HepG2 (cell line): ENCODE measurements around the gene LIME1.

Experiments used
- ETV5 ChIP-seq: IDR thresholded peaks from 2 replicates; pipeline ENCODE4 v1.6.1; 2018; ENCODE audit warnings: missing biosample characterization, missing genetic modification reagents, inconsistent platforms, borderline replicate concordance
- POGK ChIP-seq: sonication (generic); formaldehyde crosslinking; conservative IDR thresholded peaks from 2 replicates; pipeline ENCODE4 v1.8.0; 2022; ENCODE audit warnings: mild to moderate bottlenecking, moderate library complexity, missing genetic modification reagents
- ZNF17 ChIP-seq: sonication (generic); formaldehyde crosslinking; IDR thresholded peaks from 2 replicates; pipeline ENCODE4 v1.5.0; 2020; ENCODE audit warnings: mild to moderate bottlenecking, missing genetic modification reagents

GRCh38 chr20:63745961-63746731, 9.7 kb downstream of the LIME1 start:
- TF ChIP-seq POGK (CRISPR knock-in tag) (no peak), ZNF17 (CRISPR knock-in tag) (no peak), ETV5 (CRISPR knock-in tag) (no peak)
